ENCODE results near the gene ITGB1BP1.

- TF ChIP-seq CTCF (IDR thresholded peaks at IDR 0.05) (no peak), EP300 (IDR thresholded peaks at IDR 0.05) (no peak), POLR2AphosphoS5 (IDR thresholded peaks at IDR 0.05) (no peak), POLR2A (IDR thresholded peaks at IDR 0.05; ENCODE audit: low read depth) (no peak)
Observed at GRCh38 chr2:9390991-9391390, 32.3 kb downstream of the ITGB1BP1 start.
